GM18499 (cell line): ENCODE results near the gene ZRANB3.
"Not testable (repeated sequence)": the region's sequence is repeated elsewhere in the genome, so short reads cannot be mapped to it uniquely, and the experiment has no call there.

Source experiments
- ATAC-seq: cut with Tn5 transposase; IDR thresholded peaks from one replicate; pipeline ENCODE4 v1.9.1; 2021; ENCODE audit warnings: moderate number of reproducible peaks; ENCODE audit not compliant: insufficient read depth, unreplicated experiment

ZRANB3 gene

DNA sequence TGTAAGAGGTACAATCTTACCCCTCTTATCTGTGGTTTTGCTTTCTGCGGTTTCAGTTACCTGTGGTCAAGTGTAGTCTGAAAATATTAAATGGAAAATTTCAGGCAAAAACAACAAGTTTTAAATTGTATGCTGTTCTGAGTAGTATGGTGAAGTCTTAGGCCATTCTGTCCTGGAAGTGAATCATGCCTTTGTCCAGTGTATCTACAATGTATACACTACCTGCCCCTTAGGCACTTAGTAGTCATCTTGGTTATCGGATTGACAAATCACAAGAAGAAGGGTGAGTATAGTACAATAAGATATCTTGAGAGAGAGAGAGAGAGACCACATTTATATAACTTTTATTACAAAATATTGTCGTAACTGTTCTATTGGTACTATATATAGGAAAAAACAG lies 435.4 kb downstream of the ZRANB3 start:
- no peak for ATAC-seq

DNA sequence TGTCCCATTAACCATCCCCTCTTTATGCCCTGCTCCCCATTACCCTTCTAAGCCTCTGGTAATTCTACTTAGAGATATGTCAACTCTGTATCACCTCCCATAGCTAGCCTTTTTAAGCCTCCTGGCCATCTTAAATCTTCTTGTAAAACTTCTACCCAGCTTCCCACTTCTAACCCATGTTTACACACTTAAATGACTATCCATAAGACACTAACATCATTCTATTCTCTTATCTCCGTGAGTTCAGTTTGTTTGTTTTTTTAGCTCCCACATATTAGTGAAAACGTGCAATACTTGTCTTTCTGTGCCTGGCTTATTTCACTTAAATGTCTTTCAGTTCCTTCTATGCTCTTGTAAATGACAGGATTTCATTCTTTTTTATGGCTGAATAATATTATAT lies 436.5 kb downstream of the ZRANB3 start:
- no peak for ATAC-seq

- ATAC-seq: no peak
Observed at GRCh38 chr2:135093670-135094330, 437.2 kb downstream of the ZRANB3 start.

- no peak for ATAC-seq
Observed at GRCh38 chr2:135093193-135093592, 437.8 kb downstream of the ZRANB3 start.

DNA sequence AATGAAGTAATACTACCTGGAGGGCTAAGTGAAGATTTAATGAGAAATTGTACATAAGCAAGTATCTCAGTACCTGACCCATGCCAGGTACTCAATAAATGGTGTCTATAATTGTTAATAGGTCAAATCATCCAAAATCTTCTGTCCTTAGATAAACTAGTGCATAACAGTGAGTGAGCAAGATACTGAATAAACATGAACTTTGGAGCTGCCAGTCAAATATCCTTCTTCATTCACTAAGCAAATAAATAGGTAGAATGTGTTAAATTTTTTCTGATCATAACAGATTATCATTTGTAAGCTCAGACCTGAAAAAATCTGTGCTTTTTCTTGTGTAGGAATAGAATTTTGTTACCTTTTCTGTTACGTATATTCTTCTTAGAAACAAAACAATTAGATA lies 439.3 kb downstream of the ZRANB3 start:
- ATAC-seq: no peak

GRCh38 chr2:135089597-135089996 lies 441.4 kb downstream of the ZRANB3 start:
- not testable (repeated sequence) for ATAC-seq
